Measurements from ENCODE around the gene CD19. TPM values are rescaled to one million over a fixed set of nuclear protein-coding genes. Genes with fewer than 3 reads are reported as not detected.

The CD19 gene
- polyA plus RNA-seq, 3 donors, result 0.28 to 0.75 (median 0.65) TPM

GRCh38 chr16:28927815-28928214 lies 4.0 kb upstream of the CD19 start:
- H3K4me2 ChIP-seq (replicated peaks; ENCODE audit: extremely low read depth, low read length, poor library complexity, severe bottlenecking), result no peak overlapping the region
- H3K79me2 ChIP-seq (ENCODE audit: insufficient read depth, low read length), result peaks cover 8% of the 10 kb centered on the region
- intact Hi-C loops (cut with micrococcal nuclease), result loop anchor here in 1 of 2 donors (10.0 kb wide), 2 partner anchors 83 to 373 kb away; partner anchors contain the start of genes SGF29 and TUFM
- H3K27ac Mint-ChIP-seq, result peak overlapping the region in 3 of 7 donors; percentile 3 to 43 (median 33)
- H3K9ac ChIP-seq (ENCODE audit: insufficient read depth, low read length, poor library complexity, severe bottlenecking), result no peak overlapping the region
- no peaks in the 10 kb centered on the region for H3K36me3 Mint-ChIP-seq
- H3K4me1 ChIP-seq (ENCODE audit: control insufficient read depth in 1 of 2, insufficient read depth in 2 of 2, low read length in 2 of 2), result peaks cover 20 to 25% of the 10 kb centered on the region in 2 donors
- TF ChIP-seq CTCF (IDR thresholded peaks at IDR 0.05), result no peak
- peaks cover 10% of the 10 kb centered on the region for H4K20me1 ChIP-seq (ENCODE audit: insufficient read depth, low read length)
- peaks cover 25% of the 10 kb centered on the region for H3K4me1 Mint-ChIP-seq
- no peaks in the 10 kb centered on the region for H3K9me3 Mint-ChIP-seq
- no peak overlapping the region for H3K4me3 ChIP-seq (replicated peaks in 1 of 3; ENCODE audit: low read depth in 2 of 3, low read length in 3 of 3)
- H3K9me3 ChIP-seq (replicated peaks in 1 of 2; ENCODE audit: control insufficient read depth in 1 of 2, insufficient read depth in 1 of 2, low read length in 2 of 2), result no peaks in the 10 kb centered on the region
- no peaks in the 10 kb centered on the region for H3K27me3 ChIP-seq (ENCODE audit: control insufficient read depth in 2 of 2, insufficient read depth in 2 of 2, low read length in 2 of 2)
- no peak for DNase-seq
- no CpG with 5 or more reads among the region's 1 CpG for WGBS (ENCODE audit: insufficient coverage)
- no peak overlapping the region for H2AFZ ChIP-seq (ENCODE audit: insufficient read depth, low read depth, low read length, poor library complexity, severe bottlenecking)
- no peaks in the 10 kb centered on the region for H3K36me3 ChIP-seq (replicated peaks in 1 of 2; ENCODE audit: control insufficient read depth in 1 of 2, insufficient read depth in 2 of 2, low read length in 2 of 2)
- H3K27ac ChIP-seq (ENCODE audit: low read depth in 1 of 2, low read length in 2 of 2), result no peak overlapping the region
- peaks cover 0 to 8% (median 0%) of the 10 kb centered on the region in 3 donors for H3K27me3 Mint-ChIP-seq (ENCODE audit: low read depth in 3 of 3)
- H3K4me3 Mint-ChIP-seq, result no peak overlapping the region

GRCh38 chr16:28930203-28930602 lies 1.6 kb upstream of the CD19 start:
- no peak for TF ChIP-seq CTCF (IDR thresholded peaks at IDR 0.05)
- no peaks in the 10 kb centered on the region for H3K36me3 ChIP-seq (replicated peaks in 1 of 2; ENCODE audit: control insufficient read depth in 1 of 2, insufficient read depth in 2 of 2, low read length in 2 of 2)
- H3K27ac ChIP-seq (ENCODE audit: low read depth in 1 of 2, low read length in 2 of 2), result no peak overlapping the region
- peak overlapping the region; percentile 29 for H3K9ac ChIP-seq (ENCODE audit: insufficient read depth, low read length, poor library complexity, severe bottlenecking)
- Mint-ChIP-seq H3K9me3 (no peaks in the 10 kb centered on the region), H3K27ac (peak overlapping the region in 3 of 7 donors; percentile 11 to 79 (median 59)), H3K27me3 (ENCODE audit: low read depth in 3 of 3) (peaks cover 0 to 4% (median 1%) of the 10 kb centered on the region in 3 donors), H3K36me3 (no peaks in the 10 kb centered on the region), H3K4me3 (no peak overlapping the region), H3K4me1 (peaks cover 14% of the 10 kb centered on the region)
- no peak overlapping the region for H3K4me2 ChIP-seq (replicated peaks; ENCODE audit: extremely low read depth, low read length, poor library complexity, severe bottlenecking)
- WGBS (ENCODE audit: insufficient coverage), result 100% methylated on average over 1 of the region's 3 CpGs
- H4K20me1 ChIP-seq (ENCODE audit: insufficient read depth, low read length), result no peaks in the 10 kb centered on the region
- no peak overlapping the region for H3K4me3 ChIP-seq (replicated peaks in 1 of 3; ENCODE audit: low read depth in 2 of 3, low read length in 3 of 3)
- no peak for DNase-seq
- intact Hi-C loops (cut with micrococcal nuclease), result no loop called here
- peaks cover 12 to 14% of the 10 kb centered on the region in 2 donors for H3K4me1 ChIP-seq (ENCODE audit: control insufficient read depth in 1 of 2, insufficient read depth in 2 of 2, low read length in 2 of 2)
- peak overlapping the region; percentile 65 for H2AFZ ChIP-seq (ENCODE audit: insufficient read depth, low read depth, low read length, poor library complexity, severe bottlenecking)
- no peaks in the 10 kb centered on the region for H3K79me2 ChIP-seq (ENCODE audit: insufficient read depth, low read length)
- H3K27me3 ChIP-seq (ENCODE audit: control insufficient read depth in 2 of 2, insufficient read depth in 2 of 2, low read length in 2 of 2), result no peaks in the 10 kb centered on the region
- H3K9me3 ChIP-seq (replicated peaks in 1 of 2; ENCODE audit: control insufficient read depth in 1 of 2, insufficient read depth in 1 of 2, low read length in 2 of 2), result no peaks in the 10 kb centered on the region
